ENCODE data around the gene TM6SF1. TPM values are rescaled to one million over a fixed set of nuclear protein-coding genes. Genes with fewer than 3 reads are reported as not detected.

Gene TM6SF1
- total and polyA plus RNA-seq, 9 of the 15 experiments (the other 6 are each of a cell fraction or from before 2014, with no cell fraction given), result 1.0 to 5.6 (median 3.5) TPM

DNA sequence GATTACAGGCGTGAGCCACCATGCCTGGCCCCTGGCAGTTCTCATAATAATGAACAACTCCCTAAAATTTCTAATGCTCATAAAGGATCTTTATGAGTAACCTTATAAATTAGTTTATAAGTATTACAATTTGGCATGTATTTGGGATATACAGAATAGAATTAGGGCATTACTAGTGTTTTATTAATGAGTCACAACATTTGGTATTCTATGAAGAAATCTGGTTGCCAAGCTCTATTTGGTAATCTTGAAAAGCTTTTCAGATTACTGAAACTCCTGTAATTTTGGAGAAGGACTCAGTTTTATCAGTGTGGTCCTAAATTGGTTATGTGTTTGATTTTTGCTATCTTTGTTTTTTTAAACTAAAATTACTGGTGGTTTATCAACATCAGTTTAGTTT is 45.8 kb downstream of the TM6SF1 start (continued):
- TF ChIP-seq, protein P1, sequence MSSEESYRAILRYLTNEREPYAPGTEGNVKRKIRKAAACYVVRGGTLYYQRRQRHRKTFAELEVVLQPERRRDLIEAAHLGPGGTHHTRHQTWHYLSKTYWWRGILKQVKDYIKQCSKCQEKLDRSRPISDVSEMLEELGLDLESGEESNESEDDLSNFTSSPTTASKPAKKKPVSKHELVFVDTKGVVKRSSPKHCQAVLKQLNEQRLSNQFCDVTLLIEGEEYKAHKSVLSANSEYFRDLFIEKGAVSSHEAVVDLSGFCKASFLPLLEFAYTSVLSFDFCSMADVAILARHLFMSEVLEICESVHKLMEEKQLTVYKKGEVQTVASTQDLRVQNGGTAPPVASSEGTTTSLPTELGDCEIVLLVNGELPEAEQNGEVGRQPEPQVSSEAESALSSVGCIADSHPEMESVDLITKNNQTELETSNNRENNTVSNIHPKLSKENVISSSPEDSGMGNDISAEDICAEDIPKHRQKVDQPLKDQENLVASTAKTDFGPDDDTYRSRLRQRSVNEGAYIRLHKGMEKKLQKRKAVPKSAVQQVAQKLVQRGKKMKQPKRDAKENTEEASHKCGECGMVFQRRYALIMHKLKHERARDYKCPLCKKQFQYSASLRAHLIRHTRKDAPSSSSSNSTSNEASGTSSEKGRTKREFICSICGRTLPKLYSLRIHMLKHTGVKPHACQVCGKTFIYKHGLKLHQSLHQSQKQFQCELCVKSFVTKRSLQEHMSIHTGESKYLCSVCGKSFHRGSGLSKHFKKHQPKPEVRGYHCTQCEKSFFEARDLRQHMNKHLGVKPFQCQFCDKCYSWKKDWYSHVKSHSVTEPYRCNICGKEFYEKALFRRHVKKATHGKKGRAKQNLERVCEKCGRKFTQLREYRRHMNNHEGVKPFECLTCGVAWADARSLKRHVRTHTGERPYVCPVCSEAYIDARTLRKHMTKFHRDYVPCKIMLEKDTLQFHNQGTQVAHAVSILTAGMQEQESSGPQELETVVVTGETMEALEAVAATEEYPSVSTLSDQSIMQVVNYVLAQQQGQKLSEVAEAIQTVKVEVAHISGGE (CRISPR knock-in tag; IDR thresholded peaks at IDR 0.05), result no peak
- TF ChIP-seq ESRRB (CRISPR knock-in tag; IDR thresholded peaks at IDR 0.05; ENCODE audit: borderline replicate concordance), result no peak
- TF ChIP-seq ZNF780A (CRISPR knock-in tag; IDR thresholded peaks at IDR 0.05), result no peak
- no peak for TF ChIP-seq CHCHD3 (CRISPR knock-in tag; IDR thresholded peaks at IDR 0.05)
- TF ChIP-seq NCOA6 (IDR thresholded peaks at IDR 0.05), result no peak
- no peak for TF ChIP-seq SRSF9 (IDR thresholded peaks at IDR 0.05; ENCODE audit: borderline replicate concordance, low read depth, low read length)

DNA sequence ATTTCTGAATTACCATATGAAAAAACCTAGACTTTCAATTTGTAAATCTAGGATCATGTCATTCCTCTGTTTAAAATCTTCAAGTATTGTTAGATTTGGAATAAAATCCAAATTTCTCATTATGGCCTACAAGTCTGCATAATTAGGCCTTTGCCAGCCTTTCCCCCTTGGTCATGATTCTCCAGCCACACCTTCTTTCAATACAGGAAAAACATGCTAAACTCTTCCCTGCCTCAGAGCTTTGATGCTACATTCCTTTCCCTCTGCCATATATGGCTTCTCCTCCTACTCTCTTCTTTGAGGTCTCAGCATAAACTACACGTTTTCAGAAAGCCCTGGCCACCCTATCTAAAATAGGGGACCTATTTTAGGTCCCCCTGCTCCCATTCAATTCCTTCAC is 48.5 kb downstream of the TM6SF1 start:
- CTCF ChIA-PET (ENCODE audit: low intra/inter-chr PET ratio), result no interaction called here
- intact Hi-C loops (cut with micrococcal nuclease) (no loop called here), in situ Hi-C loops (cut with MboI) (no loop called here)
- Histone ChIP-seq H3K9ac (ENCODE audit: insufficient read depth in 1 of 2, low read depth in 2 of 2, low read length in 2 of 2) (no peak overlapping the region), H3K4me2 (ENCODE audit: insufficient read depth, low read length) (no peak overlapping the region), H3K9me1 (ENCODE audit: control insufficient read depth, insufficient read depth, low read length) (no peaks in the 10 kb centered on the region), H3K4me1 (replicated peaks in 1 of 2; ENCODE audit: control insufficient read depth in 2 of 2, insufficient read depth in 2 of 2, low read length in 2 of 2) (no peaks in the 10 kb centered on the region), H3K4me3 (no peak overlapping the region), H3K9me3 (replicated peaks; ENCODE audit: control insufficient read depth, insufficient read depth, low read depth, low read length) (no peaks in the 10 kb centered on the region), H3K79me2 (ENCODE audit: control insufficient read depth, insufficient read depth, low read length) (no peaks in the 10 kb centered on the region), H3K27ac (ENCODE audit: extremely low read depth, low read depth, low read length) (no peak overlapping the region), H3K27me3 (ENCODE audit: control insufficient read depth in 2 of 2, insufficient read depth in 2 of 2, low read length in 2 of 2) (no peaks in the 10 kb centered on the region), H4K20me1 (replicated peaks; ENCODE audit: control insufficient read depth, insufficient read depth, low read length) (no peaks in the 10 kb centered on the region), H2AFZ (ENCODE audit: low read depth, low read length) (no peak overlapping the region), H3K36me3 (ENCODE audit: control insufficient read depth, insufficient read depth, low read length) (peaks cover 11% of the 10 kb centered on the region; the same call in 1 of the 3 replicates)
- POLR2A ChIA-PET, result interaction anchor here (0.6 kb wide), 1 partner anchor 12 kb away, joined by 3 read pairs; no protein-coding TSS in a partner anchor
- WGBS (ENCODE audit: insufficient coverage, low coverage, missing lambda C conversion rate), result 7% methylated on average over 1 of the region's 1 CpG
- ATAC-seq, result no peak
- BruUV-seq (replicated peaks), result no TSS peak
- DNase-seq (ENCODE audit: extremely low read depth in 1 of 4, low spot score in 3 of 4), result no peak
- FAIRE-seq, result no peak
- TF ChIP-seq, protein P2, sequence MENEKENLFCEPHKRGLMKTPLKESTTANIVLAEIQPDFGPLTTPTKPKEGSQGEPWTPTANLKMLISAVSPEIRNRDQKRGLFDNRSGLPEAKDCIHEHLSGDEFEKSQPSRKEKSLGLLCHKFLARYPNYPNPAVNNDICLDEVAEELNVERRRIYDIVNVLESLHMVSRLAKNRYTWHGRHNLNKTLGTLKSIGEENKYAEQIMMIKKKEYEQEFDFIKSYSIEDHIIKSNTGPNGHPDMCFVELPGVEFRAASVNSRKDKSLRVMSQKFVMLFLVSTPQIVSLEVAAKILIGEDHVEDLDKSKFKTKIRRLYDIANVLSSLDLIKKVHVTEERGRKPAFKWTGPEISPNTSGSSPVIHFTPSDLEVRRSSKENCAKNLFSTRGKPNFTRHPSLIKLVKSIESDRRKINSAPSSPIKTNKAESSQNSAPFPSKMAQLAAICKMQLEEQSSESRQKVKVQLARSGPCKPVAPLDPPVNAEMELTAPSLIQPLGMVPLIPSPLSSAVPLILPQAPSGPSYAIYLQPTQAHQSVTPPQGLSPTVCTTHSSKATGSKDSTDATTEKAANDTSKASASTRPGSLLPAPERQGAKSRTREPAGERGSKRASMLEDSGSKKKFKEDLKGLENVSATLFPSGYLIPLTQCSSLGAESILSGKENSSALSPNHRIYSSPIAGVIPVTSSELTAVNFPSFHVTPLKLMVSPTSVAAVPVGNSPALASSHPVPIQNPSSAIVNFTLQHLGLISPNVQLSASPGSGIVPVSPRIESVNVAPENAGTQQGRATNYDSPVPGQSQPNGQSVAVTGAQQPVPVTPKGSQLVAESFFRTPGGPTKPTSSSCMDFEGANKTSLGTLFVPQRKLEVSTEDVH (IDR thresholded peaks at IDR 0.05; ENCODE audit: low read depth, partially characterized antibody), result no peak
- TF ChIP-seq XRCC4 (IDR thresholded peaks at IDR 0.05; ENCODE audit: extremely low read depth, insufficient read depth, insufficient read length) (no peak), SAP30 (IDR thresholded peaks at IDR 0.05; ENCODE audit: borderline replicate concordance, insufficient read depth, low read depth, low read length, poor library complexity, severe bottlenecking) (no peak), TRIM28 (IDR thresholded peaks at IDR 0.05) (no peak), HNRNPK (IDR thresholded peaks at IDR 0.05; ENCODE audit: low read depth, low read length, poor library complexity, severe bottlenecking) (no peak), SIN3A (IDR thresholded peaks at IDR 0.05; ENCODE audit: borderline replicate concordance in 2 of 2, control insufficient read depth in 1 of 2, low read depth in 2 of 2, low read length in 2 of 2) (no peak)

Measured in K562 (cell line).